ENCODE results near the gene PPP3CA. TPM values are rescaled to one million over a fixed set of nuclear protein-coding genes. Genes with fewer than 3 reads are reported as not detected.

PPP3CA gene
- total RNA-seq, 1 experiment from 2014 or later: 40.2 TPM

DNA sequence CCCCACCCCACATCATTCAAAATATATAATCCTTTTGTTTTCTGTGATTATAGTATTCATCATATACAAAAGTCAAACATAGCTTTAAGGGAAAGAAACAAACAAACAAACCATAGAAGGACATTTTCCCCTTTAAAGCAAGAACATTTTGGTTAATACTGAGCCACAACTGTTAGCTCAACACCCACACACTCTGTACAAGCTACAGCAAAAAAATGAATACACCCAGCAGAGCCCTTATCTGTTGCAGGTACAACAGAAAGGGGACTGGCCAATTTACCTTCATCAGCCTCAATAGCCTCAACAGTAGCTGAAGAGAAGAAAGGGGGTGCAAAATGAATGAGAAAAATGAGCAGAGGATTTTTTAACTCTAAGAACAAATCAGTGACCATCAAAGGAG lies 318.4 kb downstream of the PPP3CA start:
- Histone ChIP-seq H3K36me3 (ENCODE audit: low read depth) (no peaks in the 10 kb centered on the region), H3K9me3 (ENCODE audit: insufficient read depth, low read depth) (no peaks in the 10 kb centered on the region), H3K9me2 (ENCODE audit: insufficient read depth) (no peaks in the 10 kb centered on the region), H3K27ac (no peak overlapping the region), H3K79me2 (ENCODE audit: low read depth) (no peaks in the 10 kb centered on the region), H3K4me3 (no peak overlapping the region), H3K4me1 (replicated peaks; ENCODE audit: insufficient read depth) (no peaks in the 10 kb centered on the region), H3K4me2 (no peak overlapping the region), H2AFZ (no peak overlapping the region), H3F3A (ENCODE audit: insufficient read depth, low read depth) (no peaks in the 10 kb centered on the region), H3K27me3 (ENCODE audit: insufficient read depth, low read depth) (no peaks in the 10 kb centered on the region), H4K20me1 (ENCODE audit: insufficient read depth) (no peaks in the 10 kb centered on the region)
- POLR2A ChIA-PET (ENCODE audit: unreplicated experiment): no interaction called here
- TF ChIP-seq EZH2 (IDR thresholded peaks at IDR 0.05; ENCODE audit: low read depth): no peak
- TF ChIP-seq, protein P1, sequence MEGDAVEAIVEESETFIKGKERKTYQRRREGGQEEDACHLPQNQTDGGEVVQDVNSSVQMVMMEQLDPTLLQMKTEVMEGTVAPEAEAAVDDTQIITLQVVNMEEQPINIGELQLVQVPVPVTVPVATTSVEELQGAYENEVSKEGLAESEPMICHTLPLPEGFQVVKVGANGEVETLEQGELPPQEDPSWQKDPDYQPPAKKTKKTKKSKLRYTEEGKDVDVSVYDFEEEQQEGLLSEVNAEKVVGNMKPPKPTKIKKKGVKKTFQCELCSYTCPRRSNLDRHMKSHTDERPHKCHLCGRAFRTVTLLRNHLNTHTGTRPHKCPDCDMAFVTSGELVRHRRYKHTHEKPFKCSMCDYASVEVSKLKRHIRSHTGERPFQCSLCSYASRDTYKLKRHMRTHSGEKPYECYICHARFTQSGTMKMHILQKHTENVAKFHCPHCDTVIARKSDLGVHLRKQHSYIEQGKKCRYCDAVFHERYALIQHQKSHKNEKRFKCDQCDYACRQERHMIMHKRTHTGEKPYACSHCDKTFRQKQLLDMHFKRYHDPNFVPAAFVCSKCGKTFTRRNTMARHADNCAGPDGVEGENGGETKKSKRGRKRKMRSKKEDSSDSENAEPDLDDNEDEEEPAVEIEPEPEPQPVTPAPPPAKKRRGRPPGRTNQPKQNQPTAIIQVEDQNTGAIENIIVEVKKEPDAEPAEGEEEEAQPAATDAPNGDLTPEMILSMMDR (conservative IDR thresholded peaks at IDR 0.05): no peak
- intact Hi-C loops (cut with micrococcal nuclease; ENCODE audit: unreplicated experiment): no loop called here
- DNase-seq: no peak
- CTCF ChIA-PET: interaction anchor here (0.7 kb wide), 1 partner anchor 54 kb away, joined by 8 read pairs; no protein-coding TSS in a partner anchor
- BruUV-seq (replicated peaks): no TSS peak

- no peak for DNase-seq
- H3K9me2 ChIP-seq (ENCODE audit: insufficient read depth): no peaks in the 10 kb centered on the region
- H3F3A ChIP-seq (ENCODE audit: insufficient read depth, low read depth): no peaks in the 10 kb centered on the region
- no peaks in the 10 kb centered on the region for H3K9me3 ChIP-seq (ENCODE audit: insufficient read depth, low read depth)
- no peak overlapping the region for H3K4me3 ChIP-seq
- no peaks in the 10 kb centered on the region for H3K79me2 ChIP-seq (ENCODE audit: low read depth)
- no peak overlapping the region for H3K4me2 ChIP-seq
- POLR2A ChIA-PET (ENCODE audit: unreplicated experiment): no interaction called here
- H2AFZ ChIP-seq: no peak overlapping the region
- H3K27me3 ChIP-seq (ENCODE audit: insufficient read depth, low read depth): no peaks in the 10 kb centered on the region
- TF ChIP-seq, protein P1 (conservative IDR thresholded peaks at IDR 0.05): no peak
- no peak for TF ChIP-seq EZH2 (IDR thresholded peaks at IDR 0.05; ENCODE audit: low read depth)
- H4K20me1 ChIP-seq (ENCODE audit: insufficient read depth): no peaks in the 10 kb centered on the region
- no TSS peak for BruUV-seq (replicated peaks)
- H3K36me3 ChIP-seq (ENCODE audit: low read depth): no peaks in the 10 kb centered on the region
- intact Hi-C loops (cut with micrococcal nuclease; ENCODE audit: unreplicated experiment): no loop called here
- CTCF ChIA-PET: no interaction called here
- no peak overlapping the region for H3K27ac ChIP-seq
- no peaks in the 10 kb centered on the region for H3K4me1 ChIP-seq (replicated peaks; ENCODE audit: insufficient read depth)
Measured at GRCh38 chr4:101027721-101028120, 319.6 kb downstream of the PPP3CA start.

GRCh38 chr4:101025755-101026154 lies 321.6 kb downstream of the PPP3CA start:
- DNase-seq: no peak
- H3K27ac ChIP-seq: no peak overlapping the region
- no peak overlapping the region for H3K4me2 ChIP-seq
- ChIA-PET CTCF (no interaction called here), POLR2A (ENCODE audit: unreplicated experiment) (no interaction called here)
- H3K9me2 ChIP-seq (ENCODE audit: insufficient read depth): no peaks in the 10 kb centered on the region
- H3K36me3 ChIP-seq (ENCODE audit: low read depth): no peaks in the 10 kb centered on the region; the same call in 1 of the 2 replicates
- no peaks in the 10 kb centered on the region for H4K20me1 ChIP-seq (ENCODE audit: insufficient read depth)
- intact Hi-C loops (cut with micrococcal nuclease; ENCODE audit: unreplicated experiment): no loop called here
- no TSS peak for BruUV-seq (replicated peaks)
- H2AFZ ChIP-seq: no peak overlapping the region
- H3K4me3 ChIP-seq: no peak overlapping the region
- H3F3A ChIP-seq (ENCODE audit: insufficient read depth, low read depth): 0 out of 2 replicates have a peak, but pooled peaks cover 4% of the 10 kb centered on the region
- peaks cover 6% of the 10 kb centered on the region for H3K4me1 ChIP-seq (replicated peaks; ENCODE audit: insufficient read depth)
- no peaks in the 10 kb centered on the region for H3K27me3 ChIP-seq (ENCODE audit: insufficient read depth, low read depth)
- H3K9me3 ChIP-seq (ENCODE audit: insufficient read depth, low read depth): no peaks in the 10 kb centered on the region
- no peaks in the 10 kb centered on the region for H3K79me2 ChIP-seq (ENCODE audit: low read depth)
- no peak for TF ChIP-seq EZH2 (IDR thresholded peaks at IDR 0.05; ENCODE audit: low read depth)
- TF ChIP-seq, protein P1 (conservative IDR thresholded peaks at IDR 0.05): no peak
